ENCODE data around the gene RNF157. TPM values are rescaled to one million over a fixed set of nuclear protein-coding genes. Genes with fewer than 3 reads are reported as not detected.
A peak's percentile ranks its signal among the peaks of the same experiment; 100 is the strongest.

Gene RNF157
- total and polyA plus RNA-seq, 8 donors: 0.95 to 41.4 (median 4.5) TPM

DNA sequence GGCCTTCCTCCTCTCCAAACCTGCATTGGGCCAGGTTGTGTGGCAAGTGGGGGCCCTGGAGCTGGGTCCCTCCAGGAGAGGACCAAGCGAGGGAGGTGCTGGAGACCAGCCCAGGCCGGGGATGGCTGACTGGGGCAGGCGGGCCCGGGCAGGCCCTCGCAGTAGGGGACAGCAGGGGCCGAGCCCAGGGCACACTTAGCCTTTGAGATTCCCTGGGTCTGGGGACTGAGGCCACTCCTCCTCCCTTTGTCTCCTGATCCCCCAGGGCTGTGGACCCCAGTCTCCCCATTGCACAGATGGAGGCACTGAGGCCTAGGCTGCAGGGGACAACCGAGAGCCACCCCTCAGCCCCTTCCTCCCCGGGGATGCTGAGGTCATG is 104.5 kb downstream of the RNF157 start:
- H3K27ac ChIP-seq: no peak overlapping the region
- DNase-seq: no peak
- H3K27me3 ChIP-seq: peaks cover 0 to 100% (median 56%) of the 10 kb centered on the region in 3 donors
- no peaks in the 10 kb centered on the region for H3K36me3 ChIP-seq
- intact Hi-C loops (cut with DNase I; ENCODE audit: low total_unique reads): no loop called here
- TF ChIP-seq POLR2AphosphoS5 (IDR thresholded peaks at IDR 0.05): no peak
- TF ChIP-seq, protein P1, sequence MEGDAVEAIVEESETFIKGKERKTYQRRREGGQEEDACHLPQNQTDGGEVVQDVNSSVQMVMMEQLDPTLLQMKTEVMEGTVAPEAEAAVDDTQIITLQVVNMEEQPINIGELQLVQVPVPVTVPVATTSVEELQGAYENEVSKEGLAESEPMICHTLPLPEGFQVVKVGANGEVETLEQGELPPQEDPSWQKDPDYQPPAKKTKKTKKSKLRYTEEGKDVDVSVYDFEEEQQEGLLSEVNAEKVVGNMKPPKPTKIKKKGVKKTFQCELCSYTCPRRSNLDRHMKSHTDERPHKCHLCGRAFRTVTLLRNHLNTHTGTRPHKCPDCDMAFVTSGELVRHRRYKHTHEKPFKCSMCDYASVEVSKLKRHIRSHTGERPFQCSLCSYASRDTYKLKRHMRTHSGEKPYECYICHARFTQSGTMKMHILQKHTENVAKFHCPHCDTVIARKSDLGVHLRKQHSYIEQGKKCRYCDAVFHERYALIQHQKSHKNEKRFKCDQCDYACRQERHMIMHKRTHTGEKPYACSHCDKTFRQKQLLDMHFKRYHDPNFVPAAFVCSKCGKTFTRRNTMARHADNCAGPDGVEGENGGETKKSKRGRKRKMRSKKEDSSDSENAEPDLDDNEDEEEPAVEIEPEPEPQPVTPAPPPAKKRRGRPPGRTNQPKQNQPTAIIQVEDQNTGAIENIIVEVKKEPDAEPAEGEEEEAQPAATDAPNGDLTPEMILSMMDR (IDR thresholded peaks at IDR 0.05): no peak
- no peak for TF ChIP-seq POLR2A (IDR thresholded peaks at IDR 0.05)
- no peak for TF ChIP-seq EP300 (IDR thresholded peaks at IDR 0.05)
- H3K4me3 ChIP-seq: no peak overlapping the region
- no peaks in the 10 kb centered on the region for H3K9me3 ChIP-seq
- peaks cover 16 to 35% (median 31%) of the 10 kb centered on the region in 4 donors for H3K4me1 ChIP-seq
- 69 to 88% (median 78%) methylated on average over 2 to 8 of the region's 8 CpGs for WGBS, 5 donors

DNA sequence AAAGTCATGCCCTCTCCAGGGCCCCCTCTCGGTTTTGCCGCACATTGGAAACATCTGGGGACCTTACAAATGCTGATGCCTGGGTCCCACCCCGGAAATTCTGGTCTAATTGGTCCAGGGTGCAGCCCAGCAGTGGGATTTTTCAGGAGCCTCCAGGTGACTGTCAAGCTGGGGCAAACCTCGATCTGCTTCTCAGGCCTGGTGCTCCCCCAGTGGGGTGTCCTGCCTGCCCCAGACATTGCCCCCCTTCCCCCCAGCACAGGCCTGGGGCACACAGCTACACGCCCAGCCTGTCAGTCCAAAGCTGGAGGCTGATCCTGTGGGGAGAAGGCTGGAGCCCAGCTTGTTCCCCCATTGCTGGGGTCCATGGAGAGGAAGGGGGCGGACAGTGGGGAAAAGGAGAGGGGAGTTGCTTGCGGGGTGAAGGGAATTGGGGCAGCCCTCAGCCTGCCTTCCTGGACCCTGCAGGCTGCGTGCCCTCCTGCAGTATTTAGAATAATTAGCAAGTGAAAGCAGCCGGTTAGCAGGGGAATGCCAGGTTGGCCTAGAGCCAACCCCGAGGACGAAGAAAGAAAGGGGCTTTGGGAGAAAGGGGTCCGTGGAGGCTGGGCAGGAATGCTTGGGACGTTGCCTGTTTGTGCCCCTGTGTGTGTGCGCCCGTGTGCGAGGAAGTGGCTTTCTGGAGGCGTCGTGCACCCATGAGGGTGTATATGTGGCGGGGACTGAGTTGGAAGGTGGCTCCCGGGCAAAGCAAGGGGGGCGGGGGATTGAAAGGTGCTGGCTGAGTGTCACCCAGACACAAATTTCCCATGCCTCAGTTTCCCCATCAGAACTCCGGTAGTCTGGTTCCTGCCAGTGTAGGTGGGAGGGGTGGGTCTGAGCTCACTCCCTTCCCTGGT is 105.1 kb downstream of the RNF157 start:
- Histone ChIP-seq H3K4me3 (no peak overlapping the region), H3K4me1 (peaks cover 10 to 28% (median 25%) of the 10 kb centered on the region in 4 donors), H3K27ac (no peak overlapping the region), H3K9me3 (no peaks in the 10 kb centered on the region), H3K27me3 (peaks cover 0 to 99% (median 49%) of the 10 kb centered on the region in 3 donors), H3K36me3 (no peaks in the 10 kb centered on the region)
- DNase-seq: peak in 1 of 2 donors; percentile 34
- intact Hi-C loops (cut with DNase I; ENCODE audit: low total_unique reads): no loop called here
- TF ChIP-seq EP300 (IDR thresholded peaks at IDR 0.05) (no peak), POLR2A (IDR thresholded peaks at IDR 0.05) (no peak), POLR2AphosphoS5 (IDR thresholded peaks at IDR 0.05) (no peak)
- TF ChIP-seq, protein P1 (IDR thresholded peaks at IDR 0.05): no peak
- 53 to 63% (median 59%) methylated on average over 22 of the region's 22 CpGs for WGBS, 5 donors

- H3K27me3 ChIP-seq: peaks cover 0 to 75% (median 25%) of the 10 kb centered on the region in 3 donors
- 32 to 60% (median 39%) methylated on average over 8 to 21 of the region's 21 CpGs for WGBS, 5 donors
- H3K27ac ChIP-seq: no peak overlapping the region
- TF ChIP-seq, protein P1 (IDR thresholded peaks at IDR 0.05): no peak
- no peak for TF ChIP-seq POLR2AphosphoS5 (IDR thresholded peaks at IDR 0.05)
- no peak for TF ChIP-seq POLR2A (IDR thresholded peaks at IDR 0.05)
- no peak for TF ChIP-seq EP300 (IDR thresholded peaks at IDR 0.05)
- H3K4me1 ChIP-seq: peaks cover 0 to 18% (median 5%) of the 10 kb centered on the region in 4 donors
- peak overlapping the region in 1 of 4 donors; percentile 3 for H3K4me3 ChIP-seq
- no peaks in the 10 kb centered on the region for H3K9me3 ChIP-seq
- H3K36me3 ChIP-seq: no peaks in the 10 kb centered on the region
- intact Hi-C loops (cut with DNase I; ENCODE audit: low total_unique reads): no loop called here
- DNase-seq: peak; percentile 78 to 91
These were observed 107.5 kb downstream of the RNF157 start for GRCh38 chr17:76132574-76133338.
